Cardiac muscle cell (in vitro differentiated cells and primary cell): ENCODE data around the gene PHACTR3. TPM values are rescaled to one million over a fixed set of nuclear protein-coding genes. Genes with fewer than 3 reads are reported as not detected.

Source experiments
- DNase-seq, 2 donors: peaks; one replicate each; pipeline versions ENCODE4 v3.0.0 to v3.0.0-alpha.2; 2010 to 2017; ENCODE audit warnings: low read depth in 1 of 2, low spot score in 1 of 2
- H3K27ac ChIP-seq: fragments of 200-600 bp; sonication (generic); 2 replicates; pipeline ENCODE4 v1.5.1; 2016
- H3K27me3 ChIP-seq: fragments of 200-600 bp; sonication (generic); 2 replicates; pipeline ENCODE4 v1.6.0; 2016; ENCODE audit warnings: control low read depth
- H3K36me3 ChIP-seq: fragments of 200-600 bp; sonication (generic); 2 replicates; pipeline ENCODE4 v1.5.1; 2016; ENCODE audit warnings: control low read depth
- H3K4me1 ChIP-seq: fragments of 200-600 bp; sonication (generic); 2 replicates; pipeline ENCODE4 v1.8.1; 2017; ENCODE audit warnings: low read depth, mild to moderate bottlenecking, mixed run types
- H3K4me3 ChIP-seq: fragments of 200-600 bp; sonication (generic); 2 replicates; pipeline ENCODE4 v1.5.1; 2016; ENCODE audit warnings: mild to moderate bottlenecking
- H3K9me3 ChIP-seq: fragments of 200-600 bp; sonication (generic); 2 replicates; pipeline ENCODE4 v1.5.1; 2017; ENCODE audit warnings: low read depth, mild to moderate bottlenecking, control low read depth
- polyA plus RNA-seq: library from polyadenylated mRNA; unstranded; fragments of >200 nt; fragmentation: Nextera tagmentation; extraction: Ambion mirVana; gene quantifications from 2 replicates; pipeline ENCODE4 v1.2.1, GENCODE V29; 2016
- total RNA-seq: library from RNA; depleted of rRNA; stranded (reverse); fragments of >200 nt; gene quantifications from 2 replicates; pipeline ENCODE4 v1.2.3, GENCODE V29; 2016
- TF ChIP-seq, protein P1 (sequence below): IDR thresholded peaks from 2 replicates; pipeline ENCODE4 v1.5.1; 2012; ENCODE audit warnings: low read depth, mild to moderate bottlenecking, low read length

The PHACTR3 gene
- total and polyA plus RNA-seq, 2 experiments from 2014 or later: 0.55 to 17.0 TPM

GRCh38 chr20:59783641-59784010 is 179.3 kb downstream of the PHACTR3 start:
- Histone ChIP-seq H3K9me3 (no peaks in the 10 kb centered on the region), H3K4me3 (no peak overlapping the region), H3K27me3 (no peaks in the 10 kb centered on the region), H3K27ac (no peak overlapping the region), H3K4me1 (no peaks in the 10 kb centered on the region), H3K36me3 (no peaks in the 10 kb centered on the region)
- TF ChIP-seq, protein P1, sequence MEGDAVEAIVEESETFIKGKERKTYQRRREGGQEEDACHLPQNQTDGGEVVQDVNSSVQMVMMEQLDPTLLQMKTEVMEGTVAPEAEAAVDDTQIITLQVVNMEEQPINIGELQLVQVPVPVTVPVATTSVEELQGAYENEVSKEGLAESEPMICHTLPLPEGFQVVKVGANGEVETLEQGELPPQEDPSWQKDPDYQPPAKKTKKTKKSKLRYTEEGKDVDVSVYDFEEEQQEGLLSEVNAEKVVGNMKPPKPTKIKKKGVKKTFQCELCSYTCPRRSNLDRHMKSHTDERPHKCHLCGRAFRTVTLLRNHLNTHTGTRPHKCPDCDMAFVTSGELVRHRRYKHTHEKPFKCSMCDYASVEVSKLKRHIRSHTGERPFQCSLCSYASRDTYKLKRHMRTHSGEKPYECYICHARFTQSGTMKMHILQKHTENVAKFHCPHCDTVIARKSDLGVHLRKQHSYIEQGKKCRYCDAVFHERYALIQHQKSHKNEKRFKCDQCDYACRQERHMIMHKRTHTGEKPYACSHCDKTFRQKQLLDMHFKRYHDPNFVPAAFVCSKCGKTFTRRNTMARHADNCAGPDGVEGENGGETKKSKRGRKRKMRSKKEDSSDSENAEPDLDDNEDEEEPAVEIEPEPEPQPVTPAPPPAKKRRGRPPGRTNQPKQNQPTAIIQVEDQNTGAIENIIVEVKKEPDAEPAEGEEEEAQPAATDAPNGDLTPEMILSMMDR: no peak
- no peak for DNase-seq

- Histone ChIP-seq H3K27ac (no peak overlapping the region), H3K36me3 (no peaks in the 10 kb centered on the region), H3K27me3 (no peaks in the 10 kb centered on the region), H3K4me1 (no peaks in the 10 kb centered on the region), H3K4me3 (no peak overlapping the region), H3K9me3 (no peaks in the 10 kb centered on the region)
- no peak for DNase-seq
- TF ChIP-seq, protein P1: no peak
Observed at GRCh38 chr20:59784365-59784764, 180.0 kb downstream of the PHACTR3 start.

GRCh38 chr20:59784791-59785668 is 180.7 kb downstream of the PHACTR3 start:
- Histone ChIP-seq H3K4me1 (no peaks in the 10 kb centered on the region), H3K27ac (no peak overlapping the region), H3K27me3 (no peaks in the 10 kb centered on the region), H3K36me3 (no peaks in the 10 kb centered on the region), H3K4me3 (no peak overlapping the region), H3K9me3 (no peaks in the 10 kb centered on the region)
- no peak for DNase-seq
- TF ChIP-seq, protein P1: no peak

DNA sequence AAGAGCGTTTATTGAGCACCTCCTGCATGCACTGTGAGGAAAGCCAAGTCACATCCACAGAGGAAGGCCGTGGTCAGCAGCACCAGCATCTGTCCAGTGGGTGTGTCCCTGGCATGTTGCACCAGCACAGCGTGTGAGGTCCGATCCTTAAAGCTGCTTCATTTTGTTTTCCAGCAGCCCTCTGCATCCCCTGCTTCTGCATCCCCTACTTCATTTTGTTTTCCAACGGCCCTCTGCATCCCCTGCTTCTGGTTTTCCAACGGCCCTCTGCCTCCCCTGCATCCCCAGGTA is 181.3 kb downstream of the PHACTR3 start:
- no peak overlapping the region for H3K4me3 ChIP-seq
- DNase-seq: no peak
- no peak overlapping the region for H3K27ac ChIP-seq
- no peaks in the 10 kb centered on the region for H3K4me1 ChIP-seq
- H3K27me3 ChIP-seq: no peaks in the 10 kb centered on the region
- TF ChIP-seq, protein P1: no peak
- no peaks in the 10 kb centered on the region for H3K9me3 ChIP-seq
- no peaks in the 10 kb centered on the region for H3K36me3 ChIP-seq

GRCh38 chr20:59785986-59786795 is 181.9 kb downstream of the PHACTR3 start:
- DNase-seq: no peak
- Histone ChIP-seq H3K36me3 (no peaks in the 10 kb centered on the region), H3K4me3 (no peak overlapping the region), H3K27ac (no peak overlapping the region), H3K27me3 (no peaks in the 10 kb centered on the region), H3K9me3 (no peaks in the 10 kb centered on the region), H3K4me1 (no peaks in the 10 kb centered on the region)
- TF ChIP-seq, protein P1: no peak
